Measurements from ENCODE around the gene NTM.
"Not testable (repeated sequence)": the region's sequence is repeated elsewhere in the genome, so short reads cannot be mapped to it uniquely, and the experiment has no call there.

The NTM gene

GRCh38 chr11:131674051-131674755 lies 303.8 kb downstream of the NTM start:
- DNase-seq = peak; percentile 87

- DNase-seq = no peak
These were observed 304.9 kb downstream of the NTM start for GRCh38 chr11:131675121-131675888.

- DNase-seq = no peak
These were observed 307.5 kb downstream of the NTM start for GRCh38 chr11:131677828-131678470.

GRCh38 chr11:131678658-131679340 lies 308.4 kb downstream of the NTM start:
- DNase-seq = no peak

- DNase-seq = not testable (repeated sequence)
These were observed 310.0 kb downstream of the NTM start for GRCh38 chr11:131680448-131680847.

- no peak for DNase-seq
These were observed 311.5 kb downstream of the NTM start for GRCh38 chr11:131681920-131682319.

- DNase-seq = no peak
These were observed 312.1 kb downstream of the NTM start for GRCh38 chr11:131682373-131683015.

- DNase-seq = no peak
These were observed 312.7 kb downstream of the NTM start for GRCh38 chr11:131683131-131683530.

- DNase-seq = no peak
These were observed 313.3 kb downstream of the NTM start for GRCh38 chr11:131683666-131684065.

- DNase-seq = no peak
These were observed 314.0 kb downstream of the NTM start for GRCh38 chr11:131684111-131685060.

- DNase-seq = no peak
These were observed 314.8 kb downstream of the NTM start for GRCh38 chr11:131685206-131685605.

GRCh38 chr11:131685906-131686305 lies 315.5 kb downstream of the NTM start:
- no peak for DNase-seq

GRCh38 chr11:131686836-131687235 lies 316.4 kb downstream of the NTM start:
- DNase-seq = no peak

GRCh38 chr11:131687291-131688047 lies 317.1 kb downstream of the NTM start:
- no peak for DNase-seq

- DNase-seq = peak; percentile 65
These were observed 317.8 kb downstream of the NTM start for GRCh38 chr11:131688048-131688693.

GRCh38 chr11:131689049-131689925 lies 318.9 kb downstream of the NTM start:
- DNase-seq = no peak

GRCh38 chr11:131690362-131690761 lies 319.9 kb downstream of the NTM start:
- DNase-seq = no peak

GRCh38 chr11:131690776-131691175 lies 320.4 kb downstream of the NTM start:
- DNase-seq = no peak
